ENCODE results near the gene CFAP61. TPM values are rescaled to one million over a fixed set of nuclear protein-coding genes. Genes with fewer than 3 reads are reported as not detected.

Gene CFAP61
- total RNA-seq, 1 donor from 2014 or later: not detected

- DNase-seq (ENCODE audit: low read depth) (no peak), FAIRE-seq (no peak)
- H3K9me3 ChIP-seq (ENCODE audit: insufficient read depth, low read depth, low read length): no peaks in the 10 kb centered on the region
- H3K79me2 ChIP-seq (ENCODE audit: insufficient read depth, low read length): no peaks in the 10 kb centered on the region
- TF ChIP-seq EZH2 (IDR thresholded peaks at IDR 0.05; ENCODE audit: insufficient read depth, low read length) (no peak), CTCF (IDR thresholded peaks at IDR 0.05; ENCODE audit: insufficient read depth, low read depth, low read length) (no peak)
- H2AFZ ChIP-seq (ENCODE audit: low read depth, low read length): no peak overlapping the region
- H3K4me3 ChIP-seq (ENCODE audit: insufficient read depth, low read depth, low read length): no peak overlapping the region
- Mint-ChIP-seq H3K36me3 (ENCODE audit: low read depth, unreplicated experiment) (no peaks in the 10 kb centered on the region), H3K27me3 (ENCODE audit: low read depth, unreplicated experiment) (peaks cover 11% of the 10 kb centered on the region), H3K4me1 (ENCODE audit: low read depth, unreplicated experiment) (no peaks in the 10 kb centered on the region), H3K27ac (ENCODE audit: unreplicated experiment) (no peak overlapping the region), H3K4me3 (ENCODE audit: unreplicated experiment) (no peak overlapping the region), H3K9me3 (ENCODE audit: unreplicated experiment) (peaks cover 4% of the 10 kb centered on the region)
- no peak overlapping the region for H3K27ac ChIP-seq (ENCODE audit: low read depth, low read length)
- no peaks in the 10 kb centered on the region for H3K4me1 ChIP-seq (ENCODE audit: insufficient read depth, low read length)
- H3K36me3 ChIP-seq (ENCODE audit: insufficient read depth, low read length): no peaks in the 10 kb centered on the region
- H3K9ac ChIP-seq (ENCODE audit: low read length): no peak overlapping the region
- H3K4me2 ChIP-seq (ENCODE audit: low read length): no peak overlapping the region
- no peaks in the 10 kb centered on the region for H3K27me3 ChIP-seq (ENCODE audit: insufficient read depth, low read length)
- no peaks in the 10 kb centered on the region for H4K20me1 ChIP-seq (ENCODE audit: insufficient read depth, low read length)
These were observed 199.5 kb downstream of the CFAP61 start for GRCh38 chr20:20251836-20252235.

DNA sequence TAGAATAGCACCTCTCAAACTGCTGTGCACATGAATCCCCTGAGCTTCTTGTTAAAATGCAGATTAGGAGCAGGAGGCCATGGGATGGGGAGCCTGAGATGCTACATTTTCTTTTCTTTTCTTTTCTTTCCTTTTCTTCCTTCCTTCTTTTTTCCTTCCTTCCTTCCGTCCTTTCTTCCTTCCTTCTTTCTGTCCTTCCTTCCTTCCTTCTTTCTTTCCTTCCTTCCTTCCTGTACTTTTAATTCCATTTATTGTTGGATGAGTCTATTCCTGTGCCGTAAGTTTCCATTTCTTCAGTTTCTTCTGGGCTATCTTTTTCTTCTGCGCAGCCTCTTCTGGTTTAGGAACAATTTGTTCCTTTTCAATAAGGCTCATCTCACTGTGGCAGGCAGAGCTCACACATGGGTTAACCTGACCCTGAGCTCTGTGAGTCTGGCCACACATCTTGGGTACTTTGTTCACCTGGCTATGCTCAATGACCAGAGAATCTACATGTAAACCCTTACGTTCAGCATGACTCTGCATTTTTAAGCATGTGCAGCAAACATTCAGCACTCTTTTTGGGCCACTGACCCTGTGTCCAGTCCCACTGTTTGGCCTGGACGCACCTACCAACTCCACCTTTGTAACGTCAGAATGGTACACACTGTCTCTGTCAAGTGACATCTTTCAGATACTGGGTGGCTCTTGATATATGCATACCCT, 200.9 kb downstream of the CFAP61 start:
- Histone ChIP-seq H3K27ac (ENCODE audit: low read depth, low read length) (no peak overlapping the region), H2AFZ (ENCODE audit: low read depth, low read length) (no peak overlapping the region), H3K4me3 (ENCODE audit: insufficient read depth, low read depth, low read length) (no peak overlapping the region), H3K4me1 (ENCODE audit: insufficient read depth, low read length) (no peaks in the 10 kb centered on the region), H4K20me1 (ENCODE audit: insufficient read depth, low read length) (no peaks in the 10 kb centered on the region), H3K9me3 (ENCODE audit: insufficient read depth, low read depth, low read length) (no peaks in the 10 kb centered on the region), H3K4me2 (ENCODE audit: low read length) (no peak overlapping the region), H3K27me3 (ENCODE audit: insufficient read depth, low read length) (no peaks in the 10 kb centered on the region), H3K9ac (ENCODE audit: low read length) (no peak overlapping the region), H3K36me3 (ENCODE audit: insufficient read depth, low read length) (no peaks in the 10 kb centered on the region), H3K79me2 (ENCODE audit: insufficient read depth, low read length) (no peaks in the 10 kb centered on the region)
- DNase-seq (ENCODE audit: low read depth): no peak
- H3K27me3 Mint-ChIP-seq (ENCODE audit: low read depth, unreplicated experiment): peaks cover 7% of the 10 kb centered on the region
- no peak for FAIRE-seq
- no peak overlapping the region for H3K4me3 Mint-ChIP-seq (ENCODE audit: unreplicated experiment)
- no peak overlapping the region for H3K27ac Mint-ChIP-seq (ENCODE audit: unreplicated experiment)
- no peaks in the 10 kb centered on the region for H3K4me1 Mint-ChIP-seq (ENCODE audit: low read depth, unreplicated experiment)
- TF ChIP-seq CTCF (IDR thresholded peaks at IDR 0.05; ENCODE audit: insufficient read depth, low read depth, low read length): no peak
- no peak for TF ChIP-seq EZH2 (IDR thresholded peaks at IDR 0.05; ENCODE audit: insufficient read depth, low read length)
- H3K9me3 Mint-ChIP-seq (ENCODE audit: unreplicated experiment): peaks cover 2% of the 10 kb centered on the region
- no peaks in the 10 kb centered on the region for H3K36me3 Mint-ChIP-seq (ENCODE audit: low read depth, unreplicated experiment)

DNA sequence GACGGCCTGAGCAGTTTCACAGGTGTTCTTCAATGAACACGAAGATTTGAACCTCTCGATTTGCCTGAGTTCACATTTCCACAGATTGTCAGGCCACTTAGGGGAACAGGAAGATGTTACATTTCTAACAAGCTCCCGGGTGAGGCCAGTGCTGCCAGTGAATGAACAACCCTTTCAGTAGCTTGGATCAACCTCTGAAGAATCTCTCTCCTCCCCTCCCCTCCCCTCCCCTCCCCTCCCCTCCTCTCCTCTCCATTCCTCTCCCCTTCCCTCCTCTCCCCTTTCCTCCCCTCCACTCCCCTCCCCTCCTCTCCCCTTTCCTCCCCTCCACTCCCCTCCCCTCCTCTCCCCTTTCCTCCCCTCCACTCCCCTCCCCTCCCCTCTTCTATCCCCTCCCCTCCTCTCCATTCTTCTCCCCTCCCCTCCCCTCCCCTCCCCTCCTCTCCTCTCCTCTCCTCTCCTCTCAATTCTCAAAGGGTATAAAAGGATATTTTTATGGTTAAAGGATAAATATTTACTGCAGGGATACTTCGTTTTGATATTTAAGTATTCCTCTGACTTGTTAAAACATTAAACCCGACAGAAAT, 201.5 kb downstream of the CFAP61 start:
- no peak for TF ChIP-seq EZH2 (IDR thresholded peaks at IDR 0.05; ENCODE audit: insufficient read depth, low read length)
- TF ChIP-seq CTCF (IDR thresholded peaks at IDR 0.05; ENCODE audit: insufficient read depth, low read depth, low read length): no peak
- H4K20me1 ChIP-seq (ENCODE audit: insufficient read depth, low read length): no peaks in the 10 kb centered on the region
- H3K4me2 ChIP-seq (ENCODE audit: low read length): no peak overlapping the region
- FAIRE-seq: no peak
- H3K27me3 ChIP-seq (ENCODE audit: insufficient read depth, low read length): no peaks in the 10 kb centered on the region
- H3K36me3 ChIP-seq (ENCODE audit: insufficient read depth, low read length): no peaks in the 10 kb centered on the region
- no peak for DNase-seq (ENCODE audit: low read depth)
- H3K9ac ChIP-seq (ENCODE audit: low read length): no peak overlapping the region
- no peak overlapping the region for H3K4me3 ChIP-seq (ENCODE audit: insufficient read depth, low read depth, low read length)
- H3K27ac Mint-ChIP-seq (ENCODE audit: unreplicated experiment): no peak overlapping the region
- H3K27ac ChIP-seq (ENCODE audit: low read depth, low read length): no peak overlapping the region
- no peak overlapping the region for H3K4me3 Mint-ChIP-seq (ENCODE audit: unreplicated experiment)
- peaks cover 3% of the 10 kb centered on the region for H3K9me3 Mint-ChIP-seq (ENCODE audit: unreplicated experiment)
- H3K79me2 ChIP-seq (ENCODE audit: insufficient read depth, low read length): no peaks in the 10 kb centered on the region
- H3K27me3 Mint-ChIP-seq (ENCODE audit: low read depth, unreplicated experiment): peaks cover 7% of the 10 kb centered on the region
- H2AFZ ChIP-seq (ENCODE audit: low read depth, low read length): no peak overlapping the region
- no peaks in the 10 kb centered on the region for H3K9me3 ChIP-seq (ENCODE audit: insufficient read depth, low read depth, low read length)
- H3K36me3 Mint-ChIP-seq (ENCODE audit: low read depth, unreplicated experiment): no peaks in the 10 kb centered on the region
- no peaks in the 10 kb centered on the region for H3K4me1 ChIP-seq (ENCODE audit: insufficient read depth, low read length)
- H3K4me1 Mint-ChIP-seq (ENCODE audit: low read depth, unreplicated experiment): no peaks in the 10 kb centered on the region

Measured in astrocyte (in vitro differentiated cells and primary cell).